GM12872 (cell line): ENCODE data around the gene GFPT2.

ENCODE experiments used
- CTCF ChIP-seq: IDR thresholded peaks from 3 replicates; pipeline ENCODE4 v1.5.1; 2011; ENCODE audit warnings: low read depth, mild to moderate bottlenecking, low read length, moderate library complexity; ENCODE audit not compliant: insufficient read depth

GFPT2 gene

GRCh38 chr5:180281706-180282105, 71.4 kb downstream of the GFPT2 start:
- TF ChIP-seq CTCF, result no peak

GRCh38 chr5:180274695-180275094, 78.4 kb downstream of the GFPT2 start:
- TF ChIP-seq CTCF, result no peak

GRCh38 chr5:180271221-180271620, 81.9 kb downstream of the GFPT2 start:
- TF ChIP-seq CTCF, result no peak

- TF ChIP-seq CTCF, result no peak
Observed at GRCh38 chr5:180259260-180259611, 93.9 kb downstream of the GFPT2 start.

- TF ChIP-seq CTCF, result no peak
Observed at GRCh38 chr5:180253036-180253824, 99.9 kb downstream of the GFPT2 start.

GRCh38 chr5:180251887-180252286, 101.2 kb downstream of the GFPT2 start:
- no peak for TF ChIP-seq CTCF

GRCh38 chr5:180251141-180251540, 102.0 kb downstream of the GFPT2 start:
- TF ChIP-seq CTCF, result no peak
